HK-2 (cell line): ENCODE results near the gene MTPN.

Experiments
- DNase-seq: peaks from one replicate; pipeline ENCODE4 v3.0.0-alpha.2; 2018; ENCODE audit not compliant: unreplicated experiment

The MTPN gene

DNA sequence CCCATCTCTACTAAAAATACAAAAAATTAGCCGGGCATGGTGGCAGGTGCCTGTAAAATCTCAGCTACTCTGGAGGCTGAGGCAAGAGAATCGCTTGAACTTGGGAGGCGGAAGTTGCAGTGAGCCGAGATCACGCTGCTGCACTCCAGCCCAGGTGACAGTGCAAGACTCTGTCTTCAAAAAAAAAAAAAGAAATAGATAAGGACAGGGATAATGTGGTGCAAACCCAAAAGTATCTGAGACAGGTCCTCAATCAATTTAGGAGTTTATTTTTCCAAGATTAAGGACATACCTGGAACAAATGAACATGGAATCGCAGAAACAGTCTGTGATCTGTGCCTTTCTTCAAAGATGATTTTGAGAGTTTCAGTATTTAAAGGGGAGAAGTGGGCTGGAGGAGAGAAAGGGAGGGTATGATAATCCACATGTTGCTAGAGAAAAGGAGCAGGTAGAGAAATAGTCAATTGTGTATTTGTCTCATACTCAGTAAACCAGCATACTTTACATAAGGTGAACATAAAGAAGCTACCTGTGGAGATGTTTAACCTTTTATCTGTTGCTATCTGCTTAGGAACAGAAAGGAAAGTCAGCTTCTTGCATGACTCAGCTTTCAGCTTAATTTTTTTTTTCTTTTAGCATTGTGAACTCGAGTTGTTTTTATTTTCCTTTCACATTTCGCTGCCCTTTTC lies 4.9 kb upstream of the MTPN start:
- DNase-seq = no peak

DNA sequence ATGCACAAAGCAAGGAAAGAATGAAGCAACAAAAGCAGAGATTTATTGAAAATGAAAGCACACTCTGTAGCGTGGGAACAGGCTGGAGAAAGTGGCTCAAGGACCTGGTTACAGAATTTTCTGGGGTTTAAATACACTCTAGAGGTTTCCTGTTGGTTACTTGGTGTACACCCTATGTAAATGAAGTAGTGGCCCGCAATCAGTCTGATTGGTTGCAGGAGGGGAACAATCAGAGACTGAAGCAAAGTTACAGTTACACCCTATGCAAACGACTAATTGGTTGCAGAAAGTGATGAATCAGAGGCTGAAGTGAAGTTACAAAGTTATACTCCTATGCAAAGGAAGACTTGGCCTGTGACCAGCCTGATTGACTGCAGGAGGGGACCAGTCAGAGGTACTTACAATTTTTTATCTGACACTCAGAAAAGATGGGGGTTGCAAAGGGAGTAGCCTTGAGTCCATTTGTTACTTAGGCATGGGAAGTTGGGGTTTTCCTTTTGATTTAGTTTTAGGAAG lies 3.6 kb upstream of the MTPN start:
- DNase-seq = no peak

DNA sequence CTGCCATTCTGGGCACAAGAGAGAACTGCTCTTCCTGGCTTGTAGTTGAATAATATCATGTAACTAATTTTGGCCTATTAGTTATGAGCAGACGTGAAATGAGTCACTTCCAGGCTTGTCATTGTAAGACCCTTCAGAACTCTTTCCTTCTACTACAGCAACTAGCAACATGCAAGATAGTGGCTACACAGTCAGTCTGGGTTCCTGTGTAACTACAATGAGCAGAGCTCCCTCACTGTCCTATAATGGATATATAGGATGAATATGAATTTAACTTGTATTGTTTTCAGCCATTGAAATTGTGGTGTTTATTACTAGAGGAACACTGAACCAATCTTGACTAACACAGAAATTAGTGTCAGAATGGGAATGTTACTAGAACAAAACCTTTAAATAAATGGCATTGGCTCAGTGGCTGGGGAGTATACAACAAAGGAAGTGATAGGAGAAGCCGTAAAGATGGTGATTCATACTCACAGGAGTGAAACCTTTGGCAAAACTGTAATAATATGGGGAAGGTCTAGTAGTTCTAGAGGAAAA lies 2.9 kb upstream of the MTPN start:
- no peak for DNase-seq

- no peak for DNase-seq
Measured at GRCh38 chr7:135979471-135980011, 2.4 kb upstream of the MTPN start.

DNA sequence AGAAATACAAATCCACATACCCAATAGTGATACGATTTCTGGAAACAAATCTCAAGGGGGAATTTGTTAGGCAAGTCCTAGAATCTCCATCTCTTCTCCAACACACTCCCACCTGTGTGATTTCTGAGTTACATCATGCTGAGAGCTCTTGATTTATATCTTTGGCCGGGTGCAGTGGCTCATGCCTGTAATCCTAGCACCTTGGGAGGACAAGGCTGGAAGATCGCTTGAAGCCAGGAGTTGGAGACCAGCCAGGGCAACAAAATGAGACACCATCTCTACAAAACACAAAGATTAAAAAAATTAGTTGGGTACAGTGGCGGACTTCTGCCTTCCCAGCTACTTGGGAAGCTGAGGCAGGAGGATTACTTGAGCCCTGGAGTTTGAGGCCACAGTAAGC lies 1.5 kb upstream of the MTPN start:
- DNase-seq = no peak

DNA sequence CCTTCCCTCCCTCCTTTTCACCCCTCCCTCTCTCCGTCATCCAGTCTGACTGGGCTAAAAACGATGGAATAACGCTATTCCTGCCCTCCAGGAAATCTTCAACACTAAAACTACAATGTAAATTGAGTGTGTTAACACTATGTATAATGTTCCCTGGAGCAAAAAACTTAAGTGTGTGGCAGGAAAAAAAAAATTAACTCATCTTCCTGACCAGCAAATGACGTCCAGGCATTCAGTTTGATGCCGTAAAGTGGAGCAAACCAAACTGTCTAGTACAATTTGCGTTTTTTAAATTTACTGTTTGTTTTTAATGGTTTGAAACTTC lies 545 bp upstream of the MTPN start:
- DNase-seq = no peak

GRCh38 chr7:135976312-135977006 lies 700 bp downstream of the MTPN start:
- DNase-seq = no peak

GRCh38 chr7:135975166-135975565 lies 2.0 kb downstream of the MTPN start:
- no peak for DNase-seq

DNA sequence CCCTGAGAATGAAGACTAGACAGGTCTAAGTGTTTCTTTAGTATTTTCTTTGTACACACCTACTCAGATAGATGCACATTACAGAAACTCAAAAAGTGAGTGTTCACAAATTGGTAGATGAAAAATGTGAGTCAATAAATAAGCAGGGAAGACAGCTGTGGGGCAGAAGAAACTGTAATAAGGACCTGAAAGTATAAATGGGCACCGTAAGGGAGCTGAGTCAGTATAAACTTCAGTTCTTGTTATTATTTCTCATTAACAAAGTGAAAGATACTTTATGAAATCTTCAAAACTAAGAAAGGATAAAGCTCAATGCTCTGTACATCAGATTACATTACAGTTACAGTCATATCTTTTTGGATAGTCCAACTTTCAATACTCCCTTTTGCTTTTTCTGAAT lies 2.5 kb downstream of the MTPN start:
- no peak for DNase-seq

GRCh38 chr7:135971366-135971725 lies 5.8 kb downstream of the MTPN start:
- no peak for DNase-seq

GRCh38 chr7:135970682-135971365 lies 6.3 kb downstream of the MTPN start:
- DNase-seq = no peak

DNA sequence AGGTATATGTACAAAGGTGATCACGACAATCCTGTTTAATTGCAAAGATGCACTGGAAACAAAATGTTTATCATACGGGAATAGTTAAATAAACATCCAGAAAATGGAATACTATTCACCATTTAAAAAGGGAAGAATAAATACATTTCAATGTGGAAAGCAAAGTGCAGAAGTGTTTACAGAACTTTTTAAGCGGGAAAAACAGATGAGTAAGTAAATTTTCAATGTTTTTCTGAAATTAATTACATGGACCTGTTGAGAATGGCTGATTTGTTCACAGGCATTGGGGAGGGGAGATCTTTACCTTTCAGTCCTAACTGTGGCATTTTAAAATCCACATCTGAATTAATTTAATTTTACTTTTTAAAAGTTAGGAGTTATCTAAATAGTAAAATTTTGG lies 7.1 kb downstream of the MTPN start:
- DNase-seq = no peak

DNA sequence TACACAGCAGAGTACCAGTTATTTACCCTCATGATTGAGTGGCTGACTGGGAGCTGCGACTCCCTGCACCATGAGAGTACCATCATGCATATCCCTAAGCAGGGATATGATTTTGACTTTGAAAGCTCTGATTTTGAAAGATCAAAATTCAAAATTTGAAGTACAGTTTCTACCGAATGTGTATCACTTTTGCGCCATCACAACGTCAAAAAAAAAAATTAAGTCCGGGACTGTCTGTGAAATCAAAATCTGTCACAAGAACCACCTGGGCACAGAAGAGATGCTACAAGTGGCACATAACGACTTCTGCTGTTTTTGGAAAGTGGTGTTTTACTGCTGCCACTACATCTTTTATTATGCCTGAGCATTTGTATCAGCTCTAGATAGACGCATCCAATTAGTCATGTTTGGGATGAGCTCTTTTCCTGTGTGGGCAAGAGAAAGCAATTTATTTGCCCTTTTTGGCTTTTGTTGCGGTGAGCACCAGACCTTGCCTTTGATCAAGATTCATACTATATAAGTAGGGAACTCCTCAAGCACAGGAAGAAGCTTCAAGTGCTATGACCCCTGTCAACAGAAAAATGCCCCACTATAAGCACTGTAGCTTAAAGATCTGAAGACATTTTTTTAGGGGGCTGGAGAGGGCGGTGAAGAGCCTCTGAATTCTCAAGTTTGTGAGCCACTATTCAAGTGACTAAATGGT lies 10.7 kb downstream of the MTPN start:
- DNase-seq = no peak

- DNase-seq = no peak
Measured at GRCh38 chr7:135965602-135966001, 11.6 kb downstream of the MTPN start.

GRCh38 chr7:135964791-135965190 lies 12.4 kb downstream of the MTPN start:
- no peak for DNase-seq

- no peak for DNase-seq
Measured at GRCh38 chr7:135964274-135964673, 12.9 kb downstream of the MTPN start.

GRCh38 chr7:135962802-135963201 lies 14.4 kb downstream of the MTPN start:
- DNase-seq = no peak

- DNase-seq = no peak
Measured at GRCh38 chr7:135960709-135961451, 16.3 kb downstream of the MTPN start.

DNA sequence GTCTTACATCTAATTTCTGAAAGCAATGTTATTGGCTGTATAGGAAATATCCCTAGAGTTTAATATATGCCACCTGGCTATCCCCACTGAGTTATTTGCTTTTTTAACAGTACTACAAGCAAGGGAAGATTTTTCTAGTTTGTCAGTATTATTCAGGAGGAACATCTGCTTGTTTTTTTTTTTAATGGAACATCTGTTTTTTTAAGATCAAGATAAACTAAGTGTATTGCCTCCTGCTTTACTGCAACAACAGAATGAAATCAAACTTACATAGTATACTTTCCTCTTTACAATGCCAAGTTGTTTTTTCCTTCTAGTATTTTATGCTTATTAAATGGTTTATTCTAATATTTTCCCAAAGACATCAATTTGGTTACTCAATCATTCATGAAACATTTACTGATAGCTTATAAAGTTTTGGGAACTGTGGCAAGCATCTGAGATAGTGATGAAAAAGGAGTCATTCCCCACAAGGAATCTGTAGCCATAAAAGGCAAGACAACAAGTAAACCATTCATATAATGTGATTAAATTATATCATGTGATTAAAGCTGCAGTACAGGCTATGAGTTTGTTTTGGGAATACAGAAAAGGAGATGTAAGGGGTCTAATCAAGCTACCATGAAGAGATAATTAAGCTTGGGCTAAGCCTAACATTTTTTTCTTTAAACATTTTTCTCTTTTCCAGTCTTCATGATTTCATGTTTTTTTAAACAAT lies 17.4 kb downstream of the MTPN start:
- DNase-seq = no peak

GRCh38 chr7:135958173-135958572 lies 19.0 kb downstream of the MTPN start:
- no peak for DNase-seq

DNA sequence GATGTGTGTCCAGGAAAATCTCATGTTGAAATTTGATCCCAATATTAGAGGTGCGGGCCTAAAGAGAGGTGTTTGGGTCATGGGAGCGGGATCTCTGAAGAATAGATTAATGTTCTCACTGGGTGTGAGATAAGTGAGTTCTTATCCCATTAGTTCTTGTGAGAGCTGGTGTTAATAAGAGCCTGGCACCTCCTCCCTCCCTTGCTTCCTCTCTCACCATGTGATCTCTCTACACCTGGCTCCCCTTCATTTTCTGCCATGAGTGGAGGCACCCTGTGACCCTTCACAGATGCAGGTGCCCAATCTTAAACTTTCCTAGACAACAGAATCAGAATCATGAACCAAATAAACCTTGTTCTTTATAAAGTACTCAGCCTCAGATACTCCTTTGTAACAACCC lies 19.5 kb downstream of the MTPN start:
- DNase-seq = no peak
